Natural killer cell (primary cell): Measurements from ENCODE around the gene SLC17A5. TPM values are rescaled to one million over a fixed set of nuclear protein-coding genes. Genes with fewer than 3 reads are reported as not detected.
A peak's percentile ranks its signal among the peaks of the same experiment; 100 is the strongest.
"Not testable (repeated sequence)": the region's sequence is repeated elsewhere in the genome, so short reads cannot be mapped to it uniquely, and the experiment has no call there.

Source experiments
- ATAC-seq, 3 donors: fragments of 150-1000 bp in 2 of 3; fragments of 200-7000 bp in 1 of 3; cut with Tn5 transposase; 1 replicate in 1 of 3; 2 replicates in 2 of 3; pipeline ENCODE4 v1.10.0; 2021; ENCODE audit warnings: mild to moderate bottlenecking in 2 of 3, moderate library complexity in 2 of 3
- DNase-seq, 2 donors: peaks; one replicate each; pipeline versions ENCODE4 v3.0.0 to v3.0.0-alpha.2; 2013 to 2021; ENCODE audit warnings: mixed read lengths in 1 of 2
- H3K27ac ChIP-seq: one replicate; pipeline ENCODE4 v1.5.1; 2013; ENCODE audit warnings: mild to moderate bottlenecking, low read length
- H3K27me3 ChIP-seq: one replicate; pipeline ENCODE4 v1.6.1; 2013; ENCODE audit warnings: low read length; ENCODE audit not compliant: control insufficient read depth, insufficient read depth
- H3K36me3 ChIP-seq: one replicate; pipeline ENCODE4 v1.6.1; 2013; ENCODE audit warnings: low read length; ENCODE audit not compliant: control insufficient read depth, insufficient read depth
- H3K4me1 ChIP-seq: one replicate; pipeline ENCODE4 v1.6.1; 2013; ENCODE audit warnings: low read length; ENCODE audit not compliant: control insufficient read depth, insufficient read depth
- H3K4me3 ChIP-seq: one replicate; pipeline ENCODE4 v1.5.1; 2013; ENCODE audit warnings: low read length
- H3K9me3 ChIP-seq: one replicate; pipeline ENCODE4 v1.6.1; 2013; ENCODE audit warnings: low read length; ENCODE audit not compliant: control insufficient read depth, insufficient read depth
- H3K27ac Mint-ChIP-seq, 2 donors: one replicate each; pipeline ENCODE4 v1.8.0; 2022; ENCODE audit warnings: mild to moderate bottlenecking in 2 of 2, mixed read lengths in 2 of 2, moderate library complexity in 1 of 2
- H3K27me3 Mint-ChIP-seq, 2 donors: one replicate each; pipeline ENCODE4 v1.8.0; 2022; ENCODE audit warnings: low read depth in 2 of 2, mixed read lengths in 2 of 2
- H3K36me3 Mint-ChIP-seq: one replicate; pipeline ENCODE4 v1.8.0; 2022; ENCODE audit warnings: mixed read lengths
- H3K4me1 Mint-ChIP-seq, 2 donors: one replicate each; pipeline ENCODE4 v1.8.0; 2022; ENCODE audit warnings: mixed read lengths in 2 of 2
- H3K4me3 Mint-ChIP-seq: one replicate; pipeline ENCODE4 v1.8.0; 2022; ENCODE audit warnings: mild to moderate bottlenecking, moderate library complexity, mixed read lengths
- H3K9me3 Mint-ChIP-seq, 2 donors: one replicate each; pipeline ENCODE4 v1.8.0; 2022; ENCODE audit warnings: mixed read lengths in 2 of 2
- WGBS: methylation state at CpG from one replicate; pipeline ENCODE4 v1.1.7; 2013; ENCODE audit warnings: missing lambda C conversion rate; ENCODE audit not compliant: insufficient coverage; 5-methylcytosine and 5-hydroxymethylcytosine counted together
- intact Hi-C: fragments of 100-400 bp; cut with micrococcal nuclease; formaldehyde crosslinking; loops from one replicate; pipeline ENCODE4 v1.14.2; 2022
- total RNA-seq, 4 donors: library from RNA; stranded (reverse); fragments of 120-200 nt in 1 of 4; gene quantifications; one replicate each; pipeline versions ENCODE4 v1.2.3 to v1.2.4, GENCODE V29; 2013 to 2022
- TF ChIP-seq, protein P1 (sequence below): fragments of 200-600 bp; IDR thresholded peaks from one replicate; pipeline ENCODE4 v1.8.0; 2022; ENCODE audit warnings: antibody characterized with exemption

The SLC17A5 gene
- total RNA-seq, 3 donors from 2014 or later (not counting 1 experiment from before 2014, with no cell fraction given), result 8.5 to 13.8 (median 9.1) TPM

- no peaks in the 10 kb centered on the region for H3K27me3 ChIP-seq
- TF ChIP-seq, protein P1, sequence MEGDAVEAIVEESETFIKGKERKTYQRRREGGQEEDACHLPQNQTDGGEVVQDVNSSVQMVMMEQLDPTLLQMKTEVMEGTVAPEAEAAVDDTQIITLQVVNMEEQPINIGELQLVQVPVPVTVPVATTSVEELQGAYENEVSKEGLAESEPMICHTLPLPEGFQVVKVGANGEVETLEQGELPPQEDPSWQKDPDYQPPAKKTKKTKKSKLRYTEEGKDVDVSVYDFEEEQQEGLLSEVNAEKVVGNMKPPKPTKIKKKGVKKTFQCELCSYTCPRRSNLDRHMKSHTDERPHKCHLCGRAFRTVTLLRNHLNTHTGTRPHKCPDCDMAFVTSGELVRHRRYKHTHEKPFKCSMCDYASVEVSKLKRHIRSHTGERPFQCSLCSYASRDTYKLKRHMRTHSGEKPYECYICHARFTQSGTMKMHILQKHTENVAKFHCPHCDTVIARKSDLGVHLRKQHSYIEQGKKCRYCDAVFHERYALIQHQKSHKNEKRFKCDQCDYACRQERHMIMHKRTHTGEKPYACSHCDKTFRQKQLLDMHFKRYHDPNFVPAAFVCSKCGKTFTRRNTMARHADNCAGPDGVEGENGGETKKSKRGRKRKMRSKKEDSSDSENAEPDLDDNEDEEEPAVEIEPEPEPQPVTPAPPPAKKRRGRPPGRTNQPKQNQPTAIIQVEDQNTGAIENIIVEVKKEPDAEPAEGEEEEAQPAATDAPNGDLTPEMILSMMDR, result no peak
- H3K4me3 Mint-ChIP-seq, result peak overlapping the region; percentile 86
- peak overlapping the region; percentile 91 to 92 for H3K27ac Mint-ChIP-seq
- peaks cover 9 to 11% of the 10 kb centered on the region in 2 donors for H3K4me1 Mint-ChIP-seq
- no peaks in the 10 kb centered on the region for H3K9me3 ChIP-seq
- H3K27ac ChIP-seq, result peak overlapping the region; percentile 90
- H3K36me3 Mint-ChIP-seq, result no peaks in the 10 kb centered on the region
- peaks cover 26% of the 10 kb centered on the region for H3K4me1 ChIP-seq
- peaks cover 2% of the 10 kb centered on the region in 2 donors for H3K9me3 Mint-ChIP-seq
- peak in 1 of 2 donors; percentile 10 for DNase-seq
- intact Hi-C loops, result loop anchor here (1.0 kb wide), 1 partner anchor 60 kb away; no protein-coding TSS in a partner anchor
- peak; percentile 3 for ATAC-seq
- WGBS, result 66% methylated on average over 2 of the region's 4 CpGs
- H3K4me3 ChIP-seq, result no peak overlapping the region
- H3K27me3 Mint-ChIP-seq, result no peaks in the 10 kb centered on the region
- no peaks in the 10 kb centered on the region for H3K36me3 ChIP-seq
Observed at GRCh38 chr6:73579851-73580246, 73.9 kb downstream of the SLC17A5 start.

- no peak overlapping the region for H3K4me3 ChIP-seq
- WGBS, result 91% methylated on average over 3 of the region's 4 CpGs
- H3K36me3 ChIP-seq, result no peaks in the 10 kb centered on the region
- peaks cover 9 to 11% of the 10 kb centered on the region in 2 donors for H3K4me1 Mint-ChIP-seq
- H3K27me3 ChIP-seq, result no peaks in the 10 kb centered on the region
- no peaks in the 10 kb centered on the region for H3K27me3 Mint-ChIP-seq
- ATAC-seq, result no peak
- no peaks in the 10 kb centered on the region for H3K36me3 Mint-ChIP-seq
- intact Hi-C loops, result no loop called here
- TF ChIP-seq, protein P1, result no peak
- H3K27ac ChIP-seq, result peak overlapping the region; percentile 90
- H3K9me3 Mint-ChIP-seq, result peaks cover 2% of the 10 kb centered on the region in 2 donors
- peaks cover 23% of the 10 kb centered on the region for H3K4me1 ChIP-seq
- H3K4me3 Mint-ChIP-seq, result no peak overlapping the region
- H3K27ac Mint-ChIP-seq, result peak overlapping the region; percentile 91 to 92
- DNase-seq, result no peak
- H3K9me3 ChIP-seq, result no peaks in the 10 kb centered on the region
Observed at GRCh38 chr6:73579389-73579788, 74.4 kb downstream of the SLC17A5 start.

- H3K36me3 ChIP-seq, result no peaks in the 10 kb centered on the region
- ATAC-seq, result no peak
- H3K27me3 Mint-ChIP-seq, result no peaks in the 10 kb centered on the region
- peak overlapping the region in 1 of 2 donors; percentile 6 for H3K27ac Mint-ChIP-seq
- H3K9me3 ChIP-seq, result no peaks in the 10 kb centered on the region
- no peak overlapping the region for H3K4me3 Mint-ChIP-seq
- DNase-seq, result no peak
- H3K27ac ChIP-seq, result no peak overlapping the region
- H3K4me3 ChIP-seq, result no peak overlapping the region
- H3K27me3 ChIP-seq, result no peaks in the 10 kb centered on the region
- peaks cover 9 to 11% of the 10 kb centered on the region in 2 donors for H3K4me1 Mint-ChIP-seq
- WGBS, result 90% methylated on average over 2 of the region's 2 CpGs
- H3K4me1 ChIP-seq, result peaks cover 23% of the 10 kb centered on the region
- peaks cover 2% of the 10 kb centered on the region in 2 donors for H3K9me3 Mint-ChIP-seq
- intact Hi-C loops, result no loop called here
- no peaks in the 10 kb centered on the region for H3K36me3 Mint-ChIP-seq
- TF ChIP-seq, protein P1, result no peak
Observed at GRCh38 chr6:73577676-73578075, 76.1 kb downstream of the SLC17A5 start.

GRCh38 chr6:73572531-73572930 is 81.3 kb downstream of the SLC17A5 start:
- intact Hi-C loops, H3K27me3 ChIP-seq, H3K36me3 ChIP-seq, H3K27ac ChIP-seq, H3K9me3 ChIP-seq, H3K4me1 Mint-ChIP-seq, H3K27ac Mint-ChIP-seq, DNase-seq, H3K4me3 ChIP-seq, H3K27me3 Mint-ChIP-seq, H3K9me3 Mint-ChIP-seq, ATAC-seq, H3K4me3 Mint-ChIP-seq, H3K36me3 Mint-ChIP-seq: not testable (repeated sequence)
- 95% methylated on average over 32 of the region's 32 CpGs for WGBS
- H3K4me1 ChIP-seq, result peaks cover 13% of the 10 kb centered on the region

- H3K36me3 ChIP-seq, H3K4me1 Mint-ChIP-seq, H3K27me3 Mint-ChIP-seq, H3K36me3 Mint-ChIP-seq, H3K9me3 ChIP-seq, H3K9me3 Mint-ChIP-seq, intact Hi-C loops, H3K27me3 ChIP-seq, H3K4me3 ChIP-seq: not testable (repeated sequence)
- DNase-seq (peak; percentile 14 to 26), ATAC-seq (peak; percentile 59 to 91 (median 88))
- WGBS, result 54% methylated on average over 18 of the region's 19 CpGs
- H3K4me3 Mint-ChIP-seq, result peak overlapping the region; percentile 72
- H3K27ac Mint-ChIP-seq, result peak overlapping the region; percentile 64 to 78
- H3K27ac ChIP-seq, result peak overlapping the region; percentile 63
- H3K4me1 ChIP-seq, result peaks cover 13% of the 10 kb centered on the region
Observed at GRCh38 chr6:73571218-73572181, 82.3 kb downstream of the SLC17A5 start.
